HepG2 (cell line): ENCODE measurements around the gene PRR35. TPM values are rescaled to one million over a fixed set of nuclear protein-coding genes. Genes with fewer than 3 reads are reported as not detected.

Experiments used
- KDM5A ChIP-seq: fragments of 200-600 bp; sonication (generic); IDR thresholded peaks from 2 replicates; pipeline ENCODE4 v1.7.0; 2018; ENCODE audit warnings: antibody characterized with exemption, mild to moderate bottlenecking, low read length, borderline replicate concordance
- NFE2L1 ChIP-seq: sonication (generic); formaldehyde crosslinking; IDR thresholded peaks from 2 replicates; pipeline ENCODE4 v1.4.0; 2020; ENCODE audit warnings: missing genetic modification reagents, mild to moderate bottlenecking, borderline replicate concordance
- PHF21A ChIP-seq: sonication (generic); formaldehyde crosslinking; IDR thresholded peaks from 2 replicates; pipeline ENCODE4 v1.5.0; 2020; ENCODE audit warnings: mild to moderate bottlenecking, missing genetic modification reagents
- PHF5A ChIP-seq: IDR thresholded peaks from one replicate; pipeline ENCODE4 v1.6.1; 2018; ENCODE audit warnings: low read depth, missing genetic modification reagents; ENCODE audit not compliant: unreplicated experiment
- SALL2 ChIP-seq: sonication (generic); formaldehyde crosslinking; IDR thresholded peaks from 2 replicates; pipeline ENCODE4 v1.8.1; 2023; ENCODE audit warnings: mild to moderate bottlenecking, missing genetic modification reagents, inconsistent platforms
- SP140L ChIP-seq: sonication (generic); formaldehyde crosslinking; IDR thresholded peaks from 2 replicates; pipeline ENCODE4 v1.4.0; 2020; ENCODE audit warnings: missing genetic modification reagents, borderline replicate concordance
- TMF1 ChIP-seq: sonication (generic); formaldehyde crosslinking; IDR thresholded peaks from 2 replicates; pipeline ENCODE4 v1.8.1; 2022; ENCODE audit warnings: low read depth, missing genetic modification reagents
- ZBTB44 ChIP-seq: sonication (generic); formaldehyde crosslinking; IDR thresholded peaks from 2 replicates; pipeline ENCODE4 v1.4.0; 2020; ENCODE audit warnings: missing genetic modification reagents
- ZNF180 ChIP-seq: sonication (generic); formaldehyde crosslinking; IDR thresholded peaks from 2 replicates; pipeline ENCODE4 v1.4.0; 2020; ENCODE audit warnings: low read depth, missing genetic modification reagents, borderline replicate concordance
- ZNF3 ChIP-seq: IDR thresholded peaks from 2 replicates; pipeline ENCODE4 v1.7.0; 2017; ENCODE audit warnings: inconsistent platforms
- ZNF431 ChIP-seq: sonication (generic); formaldehyde crosslinking; IDR thresholded peaks from 2 replicates; pipeline ENCODE4 v1.9.0; 2022; ENCODE audit warnings: missing genetic modification reagents, low read depth, mild to moderate bottlenecking, borderline replicate concordance
- ZNF558 ChIP-seq: sonication (generic); formaldehyde crosslinking; IDR thresholded peaks from 2 replicates; pipeline ENCODE4 v1.9.0; 2022; ENCODE audit warnings: mild to moderate bottlenecking, missing genetic modification reagents, borderline replicate concordance
- ZNF737 ChIP-seq: sonication (generic); formaldehyde crosslinking; IDR thresholded peaks from 2 replicates; pipeline ENCODE4 v1.5.0; 2020; ENCODE audit warnings: missing genetic modification reagents, mild to moderate bottlenecking, borderline replicate concordance
- ZNF773 ChIP-seq: sonication (generic); formaldehyde crosslinking; IDR thresholded peaks from 2 replicates; pipeline ENCODE4 v1.4.0; 2020; ENCODE audit warnings: missing genetic modification reagents, borderline replicate concordance
- ZNF850 ChIP-seq: sonication (generic); formaldehyde crosslinking; conservative IDR thresholded peaks from 2 replicates; pipeline ENCODE4 v1.9.0; 2021; ENCODE audit warnings: mild to moderate bottlenecking, missing genetic modification reagents
- polyA plus RNA-seq, 8 experiments: library from polyadenylated mRNA; depleted of rRNA in 3 of 8; stranded (reverse) in 7 of 8; unstranded in 1 of 8; fragments of >200 nt; fragmentation: Illumina TruSeq in 4 of 8; extraction: Trizol in 4 of 8; gene quantifications; 2 replicates each; pipeline versions ENCODE4 v1.2.1 to v1.2.3, GENCODE V29; 2011 to 2016; ENCODE audit warnings: low read depth in 4 of 8, missing spikeins in 1 of 8, mixed read lengths in 1 of 8; ENCODE audit not compliant: insufficient read depth in 1 of 8
- total RNA-seq, 5 experiments: library from RNA; depleted of rRNA; stranded (reverse); fragments of >200 nt; fragmentation: Illumina TruSeq; extraction: Trizol; gene quantifications; 2 replicates each; pipeline ENCODE4 v1.2.3, GENCODE V29; 2016; ENCODE audit warnings: low read depth in 1 of 5
- TF ChIP-seq, protein P1 (sequence below): sonication (generic); formaldehyde crosslinking; IDR thresholded peaks from 2 replicates; pipeline ENCODE4 v1.4.0; 2020; ENCODE audit warnings: missing genetic modification reagents
- TF ChIP-seq, protein P2 (sequence below): sonication (generic); formaldehyde crosslinking; IDR thresholded peaks from 2 replicates; pipeline ENCODE4 v1.4.0; 2020; ENCODE audit warnings: mild to moderate bottlenecking, missing genetic modification reagents, borderline replicate concordance

The PRR35 gene
- total and polyA plus RNA-seq, 2 of the 13 experiments (the other 11 are each of a cell fraction or from before 2014, with no cell fraction given): 0.07 to 0.16 TPM

DNA sequence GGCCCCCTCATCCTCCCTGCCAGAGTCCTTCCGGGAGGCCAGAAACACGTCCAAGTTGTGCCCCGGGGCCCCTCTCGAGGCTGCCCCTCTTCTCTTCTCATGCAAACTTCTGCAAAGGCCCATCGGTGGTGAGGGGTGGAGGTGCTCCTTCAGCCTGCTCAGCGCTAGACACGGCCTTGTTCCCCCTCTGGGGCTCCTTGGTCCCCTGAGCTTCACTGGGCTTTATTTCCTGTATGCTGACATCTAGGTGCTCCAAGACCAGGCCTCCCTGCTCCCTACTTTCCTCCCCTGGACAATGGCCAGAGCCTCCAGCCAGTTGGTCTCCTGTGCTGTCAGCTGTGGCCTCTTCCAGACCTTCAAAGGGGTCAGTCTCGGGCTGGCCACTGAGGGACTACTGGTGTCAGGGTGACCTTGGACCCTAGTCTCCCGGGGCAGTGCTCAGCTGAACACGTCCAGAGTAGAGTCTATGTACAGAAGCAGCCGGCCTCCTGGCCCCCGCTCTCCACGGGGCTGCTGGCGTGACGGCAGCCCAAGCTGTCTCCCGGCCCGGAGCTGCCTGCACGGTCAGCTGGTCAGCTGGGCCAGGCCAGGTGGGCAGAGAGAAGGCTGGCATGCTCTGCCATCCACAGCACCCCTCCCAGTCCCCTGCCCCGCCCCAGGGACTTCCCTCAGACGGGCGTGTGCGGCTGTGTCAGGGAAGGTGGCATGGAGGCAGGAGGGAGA is 1.7 kb upstream of the PRR35 start (continued):
- no peak for TF ChIP-seq SP140L (CRISPR knock-in tag)
- TF ChIP-seq ZNF773 (CRISPR knock-in tag): no peak
- no peak for TF ChIP-seq SALL2 (CRISPR knock-in tag)
- TF ChIP-seq ZNF737 (CRISPR knock-in tag): no peak
- TF ChIP-seq ZNF850 (CRISPR knock-in tag): no peak
- no peak for TF ChIP-seq ZNF558 (CRISPR knock-in tag)
- peak; percentile 65 for TF ChIP-seq TMF1
- no peak for TF ChIP-seq ZNF180 (CRISPR knock-in tag)
- peak; percentile 50 for TF ChIP-seq PHF5A (CRISPR knock-in tag)
- TF ChIP-seq, protein P1, sequence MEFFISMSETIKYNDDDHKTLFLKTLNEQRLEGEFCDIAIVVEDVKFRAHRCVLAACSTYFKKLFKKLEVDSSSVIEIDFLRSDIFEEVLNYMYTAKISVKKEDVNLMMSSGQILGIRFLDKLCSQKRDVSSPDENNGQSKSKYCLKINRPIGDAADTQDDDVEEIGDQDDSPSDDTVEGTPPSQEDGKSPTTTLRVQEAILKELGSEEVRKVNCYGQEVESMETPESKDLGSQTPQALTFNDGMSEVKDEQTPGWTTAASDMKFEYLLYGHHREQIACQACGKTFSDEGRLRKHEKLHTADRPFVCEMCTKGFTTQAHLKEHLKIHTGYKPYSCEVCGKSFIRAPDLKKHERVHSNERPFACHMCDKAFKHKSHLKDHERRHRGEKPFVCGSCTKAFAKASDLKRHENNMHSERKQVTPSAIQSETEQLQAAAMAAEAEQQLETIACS (CRISPR knock-in tag): no peak
- TF ChIP-seq, protein P2, sequence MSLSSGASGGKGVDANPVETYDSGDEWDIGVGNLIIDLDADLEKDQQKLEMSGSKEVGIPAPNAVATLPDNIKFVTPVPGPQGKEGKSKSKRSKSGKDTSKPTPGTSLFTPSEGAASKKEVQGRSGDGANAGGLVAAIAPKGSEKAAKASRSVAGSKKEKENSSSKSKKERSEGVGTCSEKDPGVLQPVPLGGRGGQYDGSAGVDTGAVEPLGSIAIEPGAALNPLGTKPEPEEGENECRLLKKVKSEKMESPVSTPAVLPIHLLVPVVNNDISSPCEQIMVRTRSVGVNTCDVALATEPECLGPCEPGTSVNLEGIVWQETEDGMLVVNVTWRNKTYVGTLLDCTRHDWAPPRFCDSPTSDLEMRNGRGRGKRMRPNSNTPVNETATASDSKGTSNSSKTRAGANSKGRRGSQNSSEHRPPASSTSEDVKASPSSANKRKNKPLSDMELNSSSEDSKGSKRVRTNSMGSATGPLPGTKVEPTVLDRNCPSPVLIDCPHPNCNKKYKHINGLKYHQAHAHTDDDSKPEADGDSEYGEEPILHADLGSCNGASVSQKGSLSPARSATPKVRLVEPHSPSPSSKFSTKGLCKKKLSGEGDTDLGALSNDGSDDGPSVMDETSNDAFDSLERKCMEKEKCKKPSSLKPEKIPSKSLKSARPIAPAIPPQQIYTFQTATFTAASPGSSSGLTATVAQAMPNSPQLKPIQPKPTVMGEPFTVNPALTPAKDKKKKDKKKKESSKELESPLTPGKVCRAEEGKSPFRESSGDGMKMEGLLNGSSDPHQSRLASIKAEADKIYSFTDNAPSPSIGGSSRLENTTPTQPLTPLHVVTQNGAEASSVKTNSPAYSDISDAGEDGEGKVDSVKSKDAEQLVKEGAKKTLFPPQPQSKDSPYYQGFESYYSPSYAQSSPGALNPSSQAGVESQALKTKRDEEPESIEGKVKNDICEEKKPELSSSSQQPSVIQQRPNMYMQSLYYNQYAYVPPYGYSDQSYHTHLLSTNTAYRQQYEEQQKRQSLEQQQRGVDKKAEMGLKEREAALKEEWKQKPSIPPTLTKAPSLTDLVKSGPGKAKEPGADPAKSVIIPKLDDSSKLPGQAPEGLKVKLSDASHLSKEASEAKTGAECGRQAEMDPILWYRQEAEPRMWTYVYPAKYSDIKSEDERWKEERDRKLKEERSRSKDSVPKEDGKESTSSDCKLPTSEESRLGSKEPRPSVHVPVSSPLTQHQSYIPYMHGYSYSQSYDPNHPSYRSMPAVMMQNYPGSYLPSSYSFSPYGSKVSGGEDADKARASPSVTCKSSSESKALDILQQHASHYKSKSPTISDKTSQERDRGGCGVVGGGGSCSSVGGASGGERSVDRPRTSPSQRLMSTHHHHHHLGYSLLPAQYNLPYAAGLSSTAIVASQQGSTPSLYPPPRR (CRISPR knock-in tag): peak; percentile 90
- TF ChIP-seq ZBTB44 (CRISPR knock-in tag): no peak
- no peak for TF ChIP-seq ZNF431
- TF ChIP-seq ZNF3 (CRISPR knock-in tag): no peak
- TF ChIP-seq NFE2L1: no peak
- TF ChIP-seq PHF21A (CRISPR knock-in tag): peak; percentile 91
- no peak for TF ChIP-seq KDM5A
